ENCODE results near the gene ELF3.

The ELF3 gene

DNA sequence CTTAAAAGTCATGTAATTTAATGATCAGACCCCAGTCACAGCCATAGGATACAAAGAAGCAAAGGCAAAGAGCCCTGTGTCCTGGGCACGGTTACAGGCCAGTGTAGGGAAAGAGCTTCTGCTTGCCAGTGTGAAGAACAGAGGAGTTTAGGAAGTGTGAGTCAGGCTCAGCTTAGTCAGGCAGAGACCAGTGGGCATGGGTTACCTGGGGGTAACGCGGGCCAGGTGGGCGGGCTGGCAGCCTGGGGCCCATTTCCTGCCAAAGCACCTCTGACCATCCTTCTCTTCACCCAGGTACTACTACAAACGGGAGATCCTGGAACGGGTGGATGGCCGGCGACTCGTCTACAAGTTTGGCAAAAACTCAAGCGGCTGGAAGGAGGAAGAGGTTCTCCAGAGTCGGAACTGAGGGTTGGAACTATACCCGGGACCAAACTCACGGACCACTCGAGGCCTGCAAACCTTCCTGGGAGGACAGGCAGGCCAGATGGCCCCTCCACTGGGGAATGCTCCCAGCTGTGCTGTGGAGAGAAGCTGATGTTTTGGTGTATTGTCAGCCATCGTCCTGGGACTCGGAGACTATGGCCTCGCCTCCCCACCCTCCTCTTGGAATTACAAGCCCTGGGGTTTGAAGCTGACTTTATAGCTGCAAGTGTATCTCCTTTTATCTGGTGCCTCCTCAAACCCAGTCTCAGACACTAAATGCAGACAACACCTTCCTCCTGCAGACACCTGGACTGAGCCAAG lies 4.7 kb downstream of the ELF3 start:
- TF ChIP-seq, protein P1, sequence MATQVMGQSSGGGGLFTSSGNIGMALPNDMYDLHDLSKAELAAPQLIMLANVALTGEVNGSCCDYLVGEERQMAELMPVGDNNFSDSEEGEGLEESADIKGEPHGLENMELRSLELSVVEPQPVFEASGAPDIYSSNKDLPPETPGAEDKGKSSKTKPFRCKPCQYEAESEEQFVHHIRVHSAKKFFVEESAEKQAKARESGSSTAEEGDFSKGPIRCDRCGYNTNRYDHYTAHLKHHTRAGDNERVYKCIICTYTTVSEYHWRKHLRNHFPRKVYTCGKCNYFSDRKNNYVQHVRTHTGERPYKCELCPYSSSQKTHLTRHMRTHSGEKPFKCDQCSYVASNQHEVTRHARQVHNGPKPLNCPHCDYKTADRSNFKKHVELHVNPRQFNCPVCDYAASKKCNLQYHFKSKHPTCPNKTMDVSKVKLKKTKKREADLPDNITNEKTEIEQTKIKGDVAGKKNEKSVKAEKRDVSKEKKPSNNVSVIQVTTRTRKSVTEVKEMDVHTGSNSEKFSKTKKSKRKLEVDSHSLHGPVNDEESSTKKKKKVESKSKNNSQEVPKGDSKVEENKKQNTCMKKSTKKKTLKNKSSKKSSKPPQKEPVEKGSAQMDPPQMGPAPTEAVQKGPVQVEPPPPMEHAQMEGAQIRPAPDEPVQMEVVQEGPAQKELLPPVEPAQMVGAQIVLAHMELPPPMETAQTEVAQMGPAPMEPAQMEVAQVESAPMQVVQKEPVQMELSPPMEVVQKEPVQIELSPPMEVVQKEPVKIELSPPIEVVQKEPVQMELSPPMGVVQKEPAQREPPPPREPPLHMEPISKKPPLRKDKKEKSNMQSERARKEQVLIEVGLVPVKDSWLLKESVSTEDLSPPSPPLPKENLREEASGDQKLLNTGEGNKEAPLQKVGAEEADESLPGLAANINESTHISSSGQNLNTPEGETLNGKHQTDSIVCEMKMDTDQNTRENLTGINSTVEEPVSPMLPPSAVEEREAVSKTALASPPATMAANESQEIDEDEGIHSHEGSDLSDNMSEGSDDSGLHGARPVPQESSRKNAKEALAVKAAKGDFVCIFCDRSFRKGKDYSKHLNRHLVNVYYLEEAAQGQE (IDR thresholded peaks at IDR 0.05; ENCODE audit: insufficient replicate concordance, low read depth), result no peak
- TF ChIP-seq, protein P2, sequence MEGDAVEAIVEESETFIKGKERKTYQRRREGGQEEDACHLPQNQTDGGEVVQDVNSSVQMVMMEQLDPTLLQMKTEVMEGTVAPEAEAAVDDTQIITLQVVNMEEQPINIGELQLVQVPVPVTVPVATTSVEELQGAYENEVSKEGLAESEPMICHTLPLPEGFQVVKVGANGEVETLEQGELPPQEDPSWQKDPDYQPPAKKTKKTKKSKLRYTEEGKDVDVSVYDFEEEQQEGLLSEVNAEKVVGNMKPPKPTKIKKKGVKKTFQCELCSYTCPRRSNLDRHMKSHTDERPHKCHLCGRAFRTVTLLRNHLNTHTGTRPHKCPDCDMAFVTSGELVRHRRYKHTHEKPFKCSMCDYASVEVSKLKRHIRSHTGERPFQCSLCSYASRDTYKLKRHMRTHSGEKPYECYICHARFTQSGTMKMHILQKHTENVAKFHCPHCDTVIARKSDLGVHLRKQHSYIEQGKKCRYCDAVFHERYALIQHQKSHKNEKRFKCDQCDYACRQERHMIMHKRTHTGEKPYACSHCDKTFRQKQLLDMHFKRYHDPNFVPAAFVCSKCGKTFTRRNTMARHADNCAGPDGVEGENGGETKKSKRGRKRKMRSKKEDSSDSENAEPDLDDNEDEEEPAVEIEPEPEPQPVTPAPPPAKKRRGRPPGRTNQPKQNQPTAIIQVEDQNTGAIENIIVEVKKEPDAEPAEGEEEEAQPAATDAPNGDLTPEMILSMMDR (IDR thresholded peaks at IDR 0.05; ENCODE audit: insufficient read depth, low read length), result no peak
- TF ChIP-seq SPI1 (IDR thresholded peaks at IDR 0.05; ENCODE audit: borderline replicate concordance, low read depth) (no peak), GABPA (IDR thresholded peaks at IDR 0.05; ENCODE audit: low read depth) (no peak), POLR2AphosphoS5 (IDR thresholded peaks at IDR 0.05; ENCODE audit: low read depth) (no peak)
- Histone ChIP-seq H3K27ac (replicated peaks) (no peak overlapping the region), H3K4me3 (replicated peaks; ENCODE audit: insufficient read depth, low read length) (no peak overlapping the region), H3K27me3 (ENCODE audit: insufficient read depth, poor library complexity, severe bottlenecking) (peaks cover 7% of the 10 kb centered on the region)
- DNase-seq (ENCODE audit: low read depth in 1 of 2, low spot score in 1 of 2), result no peak

DNA sequence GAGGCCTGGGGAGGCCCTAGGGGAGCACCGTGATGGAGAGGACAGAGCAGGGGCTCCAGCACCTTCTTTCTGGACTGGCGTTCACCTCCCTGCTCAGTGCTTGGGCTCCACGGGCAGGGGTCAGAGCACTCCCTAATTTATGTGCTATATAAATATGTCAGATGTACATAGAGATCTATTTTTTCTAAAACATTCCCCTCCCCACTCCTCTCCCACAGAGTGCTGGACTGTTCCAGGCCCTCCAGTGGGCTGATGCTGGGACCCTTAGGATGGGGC lies 5.2 kb downstream of the ELF3 start:
- Histone ChIP-seq H3K27ac (replicated peaks) (no peak overlapping the region), H3K4me3 (replicated peaks; ENCODE audit: insufficient read depth, low read length) (no peak overlapping the region), H3K27me3 (ENCODE audit: insufficient read depth, poor library complexity, severe bottlenecking) (peaks cover 7% of the 10 kb centered on the region)
- DNase-seq (ENCODE audit: low read depth in 1 of 2, low spot score in 1 of 2), result no peak
- no peak for TF ChIP-seq POLR2AphosphoS5 (IDR thresholded peaks at IDR 0.05; ENCODE audit: low read depth)
- TF ChIP-seq GABPA (IDR thresholded peaks at IDR 0.05; ENCODE audit: low read depth), result no peak
- TF ChIP-seq, protein P2 (IDR thresholded peaks at IDR 0.05; ENCODE audit: insufficient read depth, low read length), result no peak
- TF ChIP-seq SPI1 (IDR thresholded peaks at IDR 0.05; ENCODE audit: borderline replicate concordance, low read depth), result no peak
- TF ChIP-seq, protein P1 (IDR thresholded peaks at IDR 0.05; ENCODE audit: insufficient replicate concordance, low read depth), result no peak

DNA sequence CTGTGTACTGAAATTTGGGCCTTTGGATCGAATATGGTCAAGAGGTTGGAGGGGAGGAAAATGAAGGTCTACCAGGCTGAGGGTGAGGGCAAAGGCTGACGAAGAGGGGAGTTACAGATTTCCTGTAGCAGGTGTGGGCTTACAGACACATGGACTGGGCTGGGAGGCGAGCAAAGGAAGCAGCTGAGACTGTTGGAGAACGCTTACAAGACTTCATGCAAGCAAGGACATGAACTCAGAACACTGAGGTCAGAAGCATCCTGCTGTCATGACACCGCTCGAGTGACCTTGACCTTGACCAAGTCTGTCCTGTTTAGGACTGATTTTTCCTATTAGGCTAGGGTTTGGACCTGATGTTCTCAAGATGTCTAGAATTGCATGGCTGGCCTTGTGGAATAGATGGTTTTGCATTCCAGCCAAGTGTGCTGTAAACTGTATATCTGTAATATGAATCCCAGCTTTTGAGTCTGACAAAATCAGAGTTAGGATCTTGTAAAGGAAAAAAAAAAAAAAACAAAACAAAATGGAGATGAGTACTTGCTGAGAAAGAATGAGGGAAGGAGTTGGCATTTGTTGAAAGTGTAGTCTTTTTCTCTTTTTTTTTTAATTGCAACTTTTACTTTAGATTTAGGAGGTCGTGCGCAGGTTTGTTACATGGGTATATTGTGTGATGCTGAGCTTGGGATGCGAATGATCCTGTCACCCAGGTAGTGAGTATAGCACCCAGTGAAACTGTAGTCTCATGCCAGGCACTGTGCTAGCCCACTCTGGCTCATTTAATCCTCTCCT lies 5.8 kb downstream of the ELF3 start:
- TF ChIP-seq GABPA (IDR thresholded peaks at IDR 0.05; ENCODE audit: low read depth) (no peak), SPI1 (IDR thresholded peaks at IDR 0.05; ENCODE audit: borderline replicate concordance, low read depth) (no peak), POLR2AphosphoS5 (IDR thresholded peaks at IDR 0.05; ENCODE audit: low read depth) (no peak)
- TF ChIP-seq, protein P1 (IDR thresholded peaks at IDR 0.05; ENCODE audit: insufficient replicate concordance, low read depth), result no peak
- TF ChIP-seq, protein P2 (IDR thresholded peaks at IDR 0.05; ENCODE audit: insufficient read depth, low read length), result no peak
- DNase-seq (ENCODE audit: low read depth in 1 of 2, low spot score in 1 of 2), result no peak
- peaks cover 7% of the 10 kb centered on the region for H3K27me3 ChIP-seq (ENCODE audit: insufficient read depth, poor library complexity, severe bottlenecking)
- no peak overlapping the region for H3K27ac ChIP-seq (replicated peaks)
- H3K4me3 ChIP-seq (replicated peaks; ENCODE audit: insufficient read depth, low read length), result no peak overlapping the region

Data from HL-60 (cell line).